DOHH2 (cell line): ENCODE measurements around the gene CACNA1I.

ENCODE experiments used
- H3F3A ChIP-seq: fragments of 200-600 bp; sonication (generic), shearing (Covaris generic); 2 replicates; pipeline ENCODE4 v1.6.0; 2016; ENCODE audit warnings: antibody characterized with exemption, mild to moderate bottlenecking; ENCODE audit not compliant: control insufficient read depth, insufficient read depth
- H3K27ac ChIP-seq: fragments of 200-600 bp; sonication (generic); 2 replicates; pipeline ENCODE4 v1.5.1; 2014; ENCODE audit warnings: low read depth, mild to moderate bottlenecking, low read length, moderate library complexity
- H3K27me3 ChIP-seq: fragments of 200-600 bp; sonication (generic); 2 replicates; pipeline ENCODE4 v1.6.1; 2014; ENCODE audit warnings: mild to moderate bottlenecking, low read length, mixed read lengths; ENCODE audit not compliant: control insufficient read depth
- H3K36me3 ChIP-seq: fragments of 200-600 bp; sonication (generic); 2 replicates; pipeline ENCODE4 v1.6.1; 2014; ENCODE audit warnings: mild to moderate bottlenecking, low read length, moderate library complexity, mixed read lengths; ENCODE audit not compliant: control insufficient read depth
- H3K4me1 ChIP-seq: fragments of 200-600 bp; sonication (generic); 2 replicates; pipeline ENCODE4 v1.6.1; 2014; ENCODE audit warnings: mild to moderate bottlenecking, low read length, mixed read lengths; ENCODE audit not compliant: control insufficient read depth
- H3K4me2 ChIP-seq: fragments of 200-600 bp; sonication (generic); 2 replicates; pipeline ENCODE4 v1.6.0; 2014; ENCODE audit warnings: mild to moderate bottlenecking, low read length, moderate library complexity
- H3K4me3 ChIP-seq: fragments of 200-600 bp; sonication (generic); 2 replicates; pipeline ENCODE4 v1.5.1; 2014; ENCODE audit warnings: mild to moderate bottlenecking, low read length, mixed read lengths
- H3K79me2 ChIP-seq: fragments of 200-600 bp; sonication (generic); 2 replicates; pipeline ENCODE4 v1.6.1; 2014; ENCODE audit warnings: mild to moderate bottlenecking, low read length, mixed read lengths; ENCODE audit not compliant: control insufficient read depth
- H3K9me2 ChIP-seq: fragments of 200-600 bp; sonication (generic); replicated peaks from 2 replicates; pipeline ENCODE4 v1.6.1; 2014; ENCODE audit warnings: mild to moderate bottlenecking, low read length, mixed read lengths; ENCODE audit not compliant: control insufficient read depth
- H3K9me3 ChIP-seq: fragments of 200-600 bp; sonication (generic); 2 replicates; pipeline ENCODE4 v1.6.1; 2014; ENCODE audit warnings: antibody characterized with exemption, low read length, mixed read lengths; ENCODE audit not compliant: control insufficient read depth, insufficient read depth
- H4K20me1 ChIP-seq: fragments of 200-600 bp; sonication (generic); 2 replicates; pipeline ENCODE4 v1.6.0; 2014; ENCODE audit warnings: low read depth, mild to moderate bottlenecking, antibody characterized with exemption, low read length, moderate library complexity; ENCODE audit not compliant: control insufficient read depth, insufficient read depth
- CTCF ChIP-seq: fragments of 200-600 bp; sonication (generic); IDR thresholded peaks from one replicate; pipeline ENCODE4 v1.5.1; 2014; ENCODE audit warnings: antibody characterized with exemption, mild to moderate bottlenecking, low read depth, low read length; ENCODE audit not compliant: poor library complexity, severe bottlenecking
- EZH2phosphoT487 ChIP-seq: fragments of 200-600 bp; sonication (generic); IDR thresholded peaks from 2 replicates; pipeline ENCODE4 v1.6.1; 2017; ENCODE audit warnings: borderline replicate concordance, mild to moderate bottlenecking, antibody characterized with exemption, low read length, moderate library complexity, mixed read lengths

Gene CACNA1I

GRCh38 chr22:39718206-39718605, 147.7 kb downstream of the CACNA1I start:
- H3K4me3 ChIP-seq: no peak overlapping the region
- H3K9me3 ChIP-seq: no peaks in the 10 kb centered on the region
- peaks cover 7% of the 10 kb centered on the region for H3K27me3 ChIP-seq
- H3K4me2 ChIP-seq: no peak overlapping the region
- no peak for TF ChIP-seq CTCF
- H3K9me2 ChIP-seq: no peaks in the 10 kb centered on the region
- peaks cover 6% of the 10 kb centered on the region; the same call in 1 of the 2 replicates for H3K4me1 ChIP-seq
- H3K79me2 ChIP-seq: no peaks in the 10 kb centered on the region
- no peak overlapping the region for H3K27ac ChIP-seq
- H4K20me1 ChIP-seq: no peaks in the 10 kb centered on the region
- H3F3A ChIP-seq: no peaks in the 10 kb centered on the region
- H3K36me3 ChIP-seq: no peaks in the 10 kb centered on the region

GRCh38 chr22:39718921-39719475, 148.4 kb downstream of the CACNA1I start:
- H3K4me2 ChIP-seq: no peak overlapping the region
- no peaks in the 10 kb centered on the region for H4K20me1 ChIP-seq
- no peaks in the 10 kb centered on the region for H3K9me2 ChIP-seq
- H3K79me2 ChIP-seq: no peaks in the 10 kb centered on the region
- no peaks in the 10 kb centered on the region for H3F3A ChIP-seq
- H3K27ac ChIP-seq: no peak overlapping the region
- H3K9me3 ChIP-seq: no peaks in the 10 kb centered on the region
- peaks cover 7% of the 10 kb centered on the region for H3K27me3 ChIP-seq
- H3K36me3 ChIP-seq: no peaks in the 10 kb centered on the region
- no peaks in the 10 kb centered on the region for H3K4me1 ChIP-seq
- H3K4me3 ChIP-seq: no peak overlapping the region
- TF ChIP-seq EZH2phosphoT487 (no peak), CTCF (no peak)

GRCh38 chr22:39719559-39720450, 149.3 kb downstream of the CACNA1I start:
- TF ChIP-seq CTCF (no peak), EZH2phosphoT487 (no peak)
- Histone ChIP-seq H3K27me3 (peaks cover 7% of the 10 kb centered on the region), H4K20me1 (no peaks in the 10 kb centered on the region), H3K9me2 (no peaks in the 10 kb centered on the region), H3K27ac (no peak overlapping the region), H3K4me1 (no peaks in the 10 kb centered on the region), H3F3A (no peaks in the 10 kb centered on the region), H3K9me3 (no peaks in the 10 kb centered on the region), H3K36me3 (no peaks in the 10 kb centered on the region), H3K4me3 (no peak overlapping the region), H3K79me2 (no peaks in the 10 kb centered on the region), H3K4me2 (no peak overlapping the region)
